GM18519 (cell line): Measurements from ENCODE around the gene DBP.
"Not testable (repeated sequence)": the region's sequence is repeated elsewhere in the genome, so short reads cannot be mapped to it uniquely, and the experiment has no call there.

Source experiments
- ATAC-seq: cut with Tn5 transposase; IDR thresholded peaks from one replicate; pipeline ENCODE4 v1.9.1; 2021; ENCODE audit warnings: mild to moderate bottlenecking, moderate library complexity; ENCODE audit not compliant: unreplicated experiment, low FRiP score

The DBP gene

GRCh38 chr19:48668332-48668731, 31.2 kb upstream of the DBP start:
- no peak for ATAC-seq

DNA sequence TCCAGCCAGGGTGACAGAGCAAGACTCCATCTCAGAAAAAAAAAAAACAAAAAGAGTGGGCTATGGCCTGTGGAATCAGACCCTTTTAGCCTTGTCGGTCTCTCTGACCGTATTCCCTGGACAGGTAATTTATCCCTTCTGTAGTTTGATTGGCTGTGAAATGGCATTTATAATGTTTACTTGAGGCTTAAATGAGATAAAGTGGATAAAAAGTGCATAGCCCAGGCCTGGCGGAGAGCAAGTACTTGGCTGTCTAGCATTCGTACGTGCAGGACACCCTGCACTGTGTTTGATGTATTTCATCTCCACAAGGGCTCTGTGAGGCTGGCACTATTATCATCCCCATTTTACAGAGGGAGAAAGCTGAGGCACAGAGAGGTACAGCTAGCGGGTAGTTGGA, 28.6 kb upstream of the DBP start:
- ATAC-seq, result no peak

- ATAC-seq, result no peak
These were observed 27.3 kb upstream of the DBP start for GRCh38 chr19:48664476-48664875.

GRCh38 chr19:48663667-48664066, 26.5 kb upstream of the DBP start:
- no peak for ATAC-seq

DNA sequence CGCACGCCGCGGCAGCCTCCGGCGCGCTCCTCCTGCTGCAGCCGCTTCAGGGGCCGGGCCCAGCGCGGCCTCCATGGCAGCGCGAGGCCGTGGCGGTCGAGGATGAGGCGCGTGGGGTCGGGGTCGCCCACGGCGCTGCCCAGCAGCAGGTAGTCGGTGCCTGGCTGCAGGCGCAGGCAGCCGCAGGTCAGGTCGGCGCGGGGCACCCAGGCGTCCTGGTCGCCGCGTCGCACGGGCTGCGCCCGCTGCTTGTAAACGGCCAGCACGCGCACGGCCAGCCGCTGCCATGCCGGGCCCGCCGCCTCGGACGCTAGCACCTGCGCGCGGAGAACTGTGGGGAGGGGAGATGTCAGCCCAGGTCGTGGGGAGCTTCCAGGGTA, 24.5 kb upstream of the DBP start:
- no peak for ATAC-seq

- ATAC-seq, result no peak
These were observed 23.9 kb upstream of the DBP start for GRCh38 chr19:48660852-48661710.

DNA sequence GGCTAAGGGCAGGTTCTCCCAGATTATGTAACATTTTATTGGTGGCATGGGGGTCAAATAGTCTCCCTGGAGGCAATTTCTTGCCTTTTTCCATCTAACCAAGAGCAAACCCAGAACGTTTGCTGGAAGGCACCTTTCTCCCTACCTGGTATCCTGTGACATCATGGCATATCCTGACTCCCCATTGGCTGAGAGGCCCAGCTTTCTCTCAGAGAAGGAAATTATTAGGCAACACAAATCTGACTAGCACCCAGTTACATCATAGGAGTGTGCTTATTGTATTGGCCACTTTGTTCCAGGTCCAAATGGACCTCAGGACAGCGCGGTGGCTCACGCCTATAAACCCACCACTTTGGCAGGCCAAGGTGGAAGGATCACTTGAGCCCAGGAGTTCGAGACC, 22.6 kb upstream of the DBP start:
- ATAC-seq, result no peak

GRCh38 chr19:48658483-48658882, 21.3 kb upstream of the DBP start:
- ATAC-seq, result no peak

- not testable (repeated sequence) for ATAC-seq
These were observed 20.6 kb upstream of the DBP start for GRCh38 chr19:48657828-48658227.

DNA sequence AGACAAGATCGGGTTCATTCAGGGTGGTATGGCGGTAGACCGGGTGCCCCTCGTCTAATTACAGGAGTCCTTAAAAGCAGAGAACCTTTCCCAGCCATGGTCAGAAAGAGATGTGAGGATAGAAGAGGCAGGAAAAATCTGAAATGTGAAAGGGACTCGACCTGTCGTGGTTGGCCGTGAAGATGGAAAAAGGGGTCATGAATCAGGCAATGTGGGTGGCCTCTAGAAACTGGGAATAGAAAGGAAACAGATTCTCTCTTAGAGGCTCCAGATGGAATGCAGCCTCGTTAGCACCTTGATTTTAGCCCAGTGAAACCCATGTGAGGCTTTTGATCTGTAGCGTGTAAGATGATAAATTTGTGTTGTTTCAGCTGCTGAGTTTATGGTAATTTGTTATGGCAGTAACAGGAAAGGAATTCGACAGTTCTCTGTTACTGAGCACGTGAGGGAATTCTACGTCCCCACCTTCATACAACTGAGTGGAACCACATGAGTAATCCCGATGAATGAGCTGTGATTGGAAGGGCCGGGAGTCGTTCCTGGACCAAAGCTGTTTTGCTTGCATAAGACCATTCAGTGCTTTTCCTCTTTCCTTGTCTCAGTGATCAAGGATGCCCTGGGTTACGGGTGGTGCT, 19.8 kb upstream of the DBP start:
- no peak for ATAC-seq

GRCh38 chr19:48654299-48655059, 17.3 kb upstream of the DBP start:
- no peak for ATAC-seq

GRCh38 chr19:48651683-48652048, 14.5 kb upstream of the DBP start:
- no peak for ATAC-seq

DNA sequence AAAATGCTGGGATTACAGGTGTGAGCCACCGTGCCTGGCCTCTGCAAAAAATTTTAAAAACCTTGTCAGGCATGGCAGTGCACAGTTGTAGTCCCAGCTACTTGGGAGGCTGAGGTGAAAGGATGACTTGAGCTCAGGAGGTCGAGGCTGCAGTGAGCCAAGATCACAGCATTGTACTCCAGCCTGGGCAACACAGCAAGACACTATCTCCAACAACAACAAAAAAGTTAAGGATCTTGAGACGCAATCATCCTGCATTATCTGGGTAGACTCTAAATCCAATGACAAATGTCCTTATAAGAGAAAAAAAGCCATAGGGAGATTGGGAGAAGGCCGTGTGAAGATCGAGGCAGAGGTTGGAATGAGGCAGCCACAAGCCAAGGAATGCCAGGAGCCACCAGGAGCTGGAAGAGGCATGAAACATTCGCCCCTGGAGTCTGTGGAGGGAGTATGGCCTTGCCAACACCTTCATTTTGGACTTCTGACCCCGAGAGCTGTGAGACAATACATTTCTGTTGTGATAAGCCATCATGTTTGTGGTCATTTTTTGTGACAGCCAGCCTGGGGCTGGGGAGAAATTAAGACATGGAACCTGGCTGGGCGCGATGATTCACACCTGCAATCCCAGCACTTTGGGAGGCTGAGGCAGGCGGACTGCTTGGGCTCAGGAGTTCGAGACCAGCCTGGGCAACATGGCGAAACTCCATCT, 13.9 kb upstream of the DBP start:
- ATAC-seq, result no peak

DNA sequence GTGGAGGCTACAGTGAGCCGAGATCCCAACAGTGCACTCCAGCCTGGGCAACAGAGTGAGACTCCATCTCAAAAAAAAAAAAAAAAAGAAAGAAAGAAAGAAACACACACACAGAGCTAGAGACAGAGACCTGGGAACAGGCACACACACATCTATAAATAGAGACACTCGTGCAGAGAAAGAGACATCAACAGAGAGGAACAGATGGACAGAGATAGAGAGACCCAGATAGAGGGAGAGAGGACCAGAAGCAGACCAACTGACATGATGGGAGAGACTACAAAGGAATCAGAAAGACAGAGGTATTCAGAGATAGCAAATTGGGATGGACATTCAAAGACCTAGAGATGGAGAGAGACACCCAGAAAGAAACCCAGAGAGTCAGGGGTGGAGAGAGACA, 11.0 kb upstream of the DBP start:
- ATAC-seq, result no peak

- ATAC-seq, result no peak
These were observed 9.6 kb upstream of the DBP start for GRCh38 chr19:48646722-48647216.

GRCh38 chr19:48646001-48646721, 9.0 kb upstream of the DBP start, which contains the start of gene CA11:
TSS of gene CA11 (minus strand) at chr19:48646187. CDS start at chr19:48645632, 555 bp downstream.
- ATAC-seq, result no peak

GRCh38 chr19:48645620-48646000, 8.4 kb upstream of the DBP start:
- ATAC-seq, result no peak

DNA sequence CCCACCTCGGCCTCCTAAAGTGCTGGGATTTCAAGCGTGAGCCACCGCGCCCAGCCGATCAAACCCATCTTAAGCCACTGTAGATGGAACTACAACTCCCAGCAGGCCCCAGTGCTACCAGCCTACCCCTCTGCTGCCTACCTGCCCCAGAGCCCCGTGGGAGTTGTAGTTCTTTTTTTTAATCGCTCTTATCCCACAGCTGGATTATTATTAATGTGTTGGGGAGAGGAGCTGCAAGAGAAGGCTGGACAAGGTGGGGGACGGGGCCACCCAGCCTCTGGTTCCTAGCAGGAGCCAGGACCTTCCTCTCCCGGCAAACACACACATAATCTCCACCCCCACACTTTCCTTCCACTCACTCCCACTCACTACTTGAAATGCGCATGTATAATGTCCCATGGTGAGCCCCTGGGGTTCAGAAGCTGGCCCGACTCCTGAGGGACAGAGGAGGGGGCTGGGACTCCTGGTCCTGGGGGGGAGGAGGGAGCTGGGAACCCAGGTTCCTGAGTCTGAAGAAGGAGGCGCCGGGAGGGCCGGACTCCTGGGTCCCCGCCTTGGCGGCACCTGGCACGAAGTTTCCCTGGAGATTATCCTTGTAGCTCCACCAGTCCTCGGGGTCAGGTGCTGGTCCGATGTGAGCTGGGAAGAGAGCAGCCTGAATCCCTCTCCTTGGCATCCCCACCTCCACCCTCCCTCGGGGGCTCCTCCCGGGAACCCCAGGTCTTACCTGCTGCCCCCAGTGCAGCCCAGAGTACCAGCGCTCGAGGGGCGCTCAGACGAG, 7.8 kb upstream of the DBP start:
- no peak for ATAC-seq

- no peak for ATAC-seq
These were observed 7.2 kb upstream of the DBP start for GRCh38 chr19:48644355-48644754.
